Measurements from ENCODE around the gene CCNDBP1.

- TF ChIP-seq POLR2A (IDR thresholded peaks at IDR 0.05), result no peak
- TF ChIP-seq CTCF (IDR thresholded peaks at IDR 0.05), result no peak
Measured at GRCh38 chr15:43168192-43169107, 16.8 kb upstream of the CCNDBP1 start.

Measured in heart left ventricle (tissue), 13 donors.